ENCODE data around the gene SUSD6. TPM values are rescaled to one million over a fixed set of nuclear protein-coding genes. Genes with fewer than 3 reads are reported as not detected.

SUSD6 gene, protein sequence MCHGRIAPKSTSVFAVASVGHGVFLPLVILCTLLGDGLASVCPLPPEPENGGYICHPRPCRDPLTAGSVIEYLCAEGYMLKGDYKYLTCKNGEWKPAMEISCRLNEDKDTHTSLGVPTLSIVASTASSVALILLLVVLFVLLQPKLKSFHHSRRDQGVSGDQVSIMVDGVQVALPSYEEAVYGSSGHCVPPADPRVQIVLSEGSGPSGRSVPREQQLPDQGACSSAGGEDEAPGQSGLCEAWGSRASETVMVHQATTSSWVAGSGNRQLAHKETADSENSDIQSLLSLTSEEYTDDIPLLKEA
- 10.0 TPM for total RNA-seq

DNA sequence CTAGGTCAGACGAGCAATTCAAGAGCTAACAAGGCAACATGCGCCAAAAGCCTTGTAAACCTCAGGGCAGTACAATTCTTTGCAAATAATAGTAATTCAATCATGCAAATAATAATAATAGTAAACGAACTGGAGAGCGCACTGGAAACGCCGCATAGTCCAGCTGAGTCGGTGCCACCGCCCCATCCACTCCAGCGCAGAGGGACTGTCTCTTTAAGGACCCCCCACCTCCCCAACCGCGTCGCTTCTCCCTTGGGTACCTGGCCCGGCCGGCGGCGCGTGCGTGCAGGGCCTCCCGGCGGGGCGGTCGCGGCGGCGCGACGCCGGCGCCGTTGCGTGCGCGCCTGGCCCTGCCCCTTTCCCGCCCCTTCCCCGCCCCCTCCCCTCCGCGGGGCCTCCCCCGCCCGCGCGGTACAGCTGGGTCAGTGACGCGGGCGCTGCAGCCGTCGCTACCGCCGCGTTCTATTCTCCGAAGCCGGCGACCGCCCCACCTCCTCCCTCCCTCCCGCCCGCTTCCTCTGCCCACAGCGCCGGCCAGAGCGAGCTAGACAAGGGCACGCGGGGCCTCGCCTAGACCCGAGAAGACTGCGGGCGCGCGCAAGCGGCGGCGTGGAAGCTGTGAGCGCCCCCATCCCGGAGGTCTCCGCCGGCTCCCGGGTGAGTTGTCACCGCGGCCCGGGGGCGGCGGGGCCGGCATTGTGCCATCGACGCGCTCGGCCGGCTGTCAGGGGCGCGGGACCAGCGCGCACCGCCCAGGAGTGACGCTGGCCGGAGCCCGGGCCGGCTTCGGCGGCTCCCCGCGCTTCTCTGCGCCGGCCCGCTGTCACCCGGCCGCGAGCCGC is at the start of gene SUSD6:
Gene SUSD6 (plus strand): TSS at position 425 of the 842 bp plus-strand sequence. CDS start 46,997 bp downstream, outside the sequence.

GRCh38 chr14:69574263-69574953 is 37.0 kb upstream of the SUSD6 start, which contains the start of gene CCDC177:
Gene CCDC177 (minus strand): TSS chr14:69574871. CDS start chr14:69573622, 1,249 bp downstream.

Other genes starting within 250 kb of the SUSD6 start
- gene ERH, start 213.3 kb upstream of the SUSD6 start, total RNA-seq: 90.5 TPM
- 106 TPM for gene SLC39A9, start 212.9 kb upstream of the SUSD6 start, total RNA-seq
- gene PLEKHD1, start 126.9 kb upstream of the SUSD6 start, total RNA-seq: 0.31 TPM
- gene CCDC177, start 36.7 kb upstream of the SUSD6 start, total RNA-seq: 8.8 TPM
- gene SRSF5, start 155.5 kb downstream of the SUSD6 start, total RNA-seq: 217 TPM
- gene SLC10A1, start 185.6 kb downstream of the SUSD6 start, total RNA-seq: not detected

All from parietal lobe (tissue), 1 donor.